GM23338 (cell line): ENCODE measurements around the gene RIN3.

ENCODE experiments used
- EZH2 ChIP-seq: fragments of 200-600 bp; sonication (generic); IDR thresholded peaks from one replicate; pipeline ENCODE4 v1.8.0; 2017; ENCODE audit warnings: antibody characterized with exemption, mild to moderate bottlenecking, low read depth; ENCODE audit not compliant: unreplicated experiment
- JUNB ChIP-seq: IDR thresholded peaks from one replicate; pipeline ENCODE4 v1.6.1; 2016; ENCODE audit warnings: antibody characterized with exemption; ENCODE audit not compliant: unreplicated experiment
- ZNF114 ChIP-seq: fragments of 250-450 bp; sonication (Bioruptor Pico); IDR thresholded peaks from 2 replicates; pipeline ENCODE4 v1.5.0; 2020; ENCODE audit warnings: mild to moderate bottlenecking, moderate library complexity
- TF ChIP-seq, protein P1 (sequence below), 2 experiments: fragments of 200-600 bp in 1 of 2; sonication (generic) in 1 of 2; conservative IDR thresholded peaks; 2 replicates each; pipeline versions ENCODE4 v1.5.1 to v1.6.1; 2016 to 2017; ENCODE audit warnings: antibody characterized with exemption in 2 of 2, low read depth in 2 of 2, mild to moderate bottlenecking in 2 of 2, moderate library complexity in 1 of 2
- TF ChIP-seq, protein P2 (sequence below): IDR thresholded peaks from one replicate; pipeline ENCODE4 v1.6.1; 2018; ENCODE audit warnings: antibody characterized with exemption; ENCODE audit not compliant: unreplicated experiment
- TF ChIP-seq, protein P3 (sequence below): IDR thresholded peaks from 2 replicates; pipeline ENCODE4 v1.6.1; 2016; ENCODE audit warnings: antibody characterized with exemption

DNA sequence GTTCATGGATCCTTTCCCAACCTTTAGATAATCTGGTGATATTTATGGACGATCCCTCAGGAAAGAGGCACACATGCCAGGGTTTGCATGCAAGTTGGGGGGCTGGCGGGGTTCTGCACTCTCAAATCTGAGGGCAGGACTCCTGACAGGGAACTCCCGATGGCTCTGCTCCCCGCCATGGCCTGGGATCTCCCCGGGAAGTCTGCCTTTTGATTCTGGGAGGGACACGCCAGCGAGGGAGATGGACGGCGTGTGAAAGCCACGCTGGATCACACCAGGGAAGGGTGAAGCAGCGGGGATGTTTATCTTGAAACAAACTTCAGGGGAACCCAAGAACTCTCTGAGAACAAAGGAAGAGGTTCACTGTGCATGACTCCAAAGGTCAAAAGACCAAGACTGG lies 191.2 kb downstream of the RIN3 start:
- TF ChIP-seq, protein P1, sequence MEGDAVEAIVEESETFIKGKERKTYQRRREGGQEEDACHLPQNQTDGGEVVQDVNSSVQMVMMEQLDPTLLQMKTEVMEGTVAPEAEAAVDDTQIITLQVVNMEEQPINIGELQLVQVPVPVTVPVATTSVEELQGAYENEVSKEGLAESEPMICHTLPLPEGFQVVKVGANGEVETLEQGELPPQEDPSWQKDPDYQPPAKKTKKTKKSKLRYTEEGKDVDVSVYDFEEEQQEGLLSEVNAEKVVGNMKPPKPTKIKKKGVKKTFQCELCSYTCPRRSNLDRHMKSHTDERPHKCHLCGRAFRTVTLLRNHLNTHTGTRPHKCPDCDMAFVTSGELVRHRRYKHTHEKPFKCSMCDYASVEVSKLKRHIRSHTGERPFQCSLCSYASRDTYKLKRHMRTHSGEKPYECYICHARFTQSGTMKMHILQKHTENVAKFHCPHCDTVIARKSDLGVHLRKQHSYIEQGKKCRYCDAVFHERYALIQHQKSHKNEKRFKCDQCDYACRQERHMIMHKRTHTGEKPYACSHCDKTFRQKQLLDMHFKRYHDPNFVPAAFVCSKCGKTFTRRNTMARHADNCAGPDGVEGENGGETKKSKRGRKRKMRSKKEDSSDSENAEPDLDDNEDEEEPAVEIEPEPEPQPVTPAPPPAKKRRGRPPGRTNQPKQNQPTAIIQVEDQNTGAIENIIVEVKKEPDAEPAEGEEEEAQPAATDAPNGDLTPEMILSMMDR (conservative IDR thresholded peaks at IDR 0.05; ENCODE audit: low read depth in 2 of 2), result no peak
- TF ChIP-seq, protein P2, sequence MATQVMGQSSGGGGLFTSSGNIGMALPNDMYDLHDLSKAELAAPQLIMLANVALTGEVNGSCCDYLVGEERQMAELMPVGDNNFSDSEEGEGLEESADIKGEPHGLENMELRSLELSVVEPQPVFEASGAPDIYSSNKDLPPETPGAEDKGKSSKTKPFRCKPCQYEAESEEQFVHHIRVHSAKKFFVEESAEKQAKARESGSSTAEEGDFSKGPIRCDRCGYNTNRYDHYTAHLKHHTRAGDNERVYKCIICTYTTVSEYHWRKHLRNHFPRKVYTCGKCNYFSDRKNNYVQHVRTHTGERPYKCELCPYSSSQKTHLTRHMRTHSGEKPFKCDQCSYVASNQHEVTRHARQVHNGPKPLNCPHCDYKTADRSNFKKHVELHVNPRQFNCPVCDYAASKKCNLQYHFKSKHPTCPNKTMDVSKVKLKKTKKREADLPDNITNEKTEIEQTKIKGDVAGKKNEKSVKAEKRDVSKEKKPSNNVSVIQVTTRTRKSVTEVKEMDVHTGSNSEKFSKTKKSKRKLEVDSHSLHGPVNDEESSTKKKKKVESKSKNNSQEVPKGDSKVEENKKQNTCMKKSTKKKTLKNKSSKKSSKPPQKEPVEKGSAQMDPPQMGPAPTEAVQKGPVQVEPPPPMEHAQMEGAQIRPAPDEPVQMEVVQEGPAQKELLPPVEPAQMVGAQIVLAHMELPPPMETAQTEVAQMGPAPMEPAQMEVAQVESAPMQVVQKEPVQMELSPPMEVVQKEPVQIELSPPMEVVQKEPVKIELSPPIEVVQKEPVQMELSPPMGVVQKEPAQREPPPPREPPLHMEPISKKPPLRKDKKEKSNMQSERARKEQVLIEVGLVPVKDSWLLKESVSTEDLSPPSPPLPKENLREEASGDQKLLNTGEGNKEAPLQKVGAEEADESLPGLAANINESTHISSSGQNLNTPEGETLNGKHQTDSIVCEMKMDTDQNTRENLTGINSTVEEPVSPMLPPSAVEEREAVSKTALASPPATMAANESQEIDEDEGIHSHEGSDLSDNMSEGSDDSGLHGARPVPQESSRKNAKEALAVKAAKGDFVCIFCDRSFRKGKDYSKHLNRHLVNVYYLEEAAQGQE, result no peak
- no peak for TF ChIP-seq EZH2
- TF ChIP-seq JUNB, result no peak
- TF ChIP-seq, protein P3, sequence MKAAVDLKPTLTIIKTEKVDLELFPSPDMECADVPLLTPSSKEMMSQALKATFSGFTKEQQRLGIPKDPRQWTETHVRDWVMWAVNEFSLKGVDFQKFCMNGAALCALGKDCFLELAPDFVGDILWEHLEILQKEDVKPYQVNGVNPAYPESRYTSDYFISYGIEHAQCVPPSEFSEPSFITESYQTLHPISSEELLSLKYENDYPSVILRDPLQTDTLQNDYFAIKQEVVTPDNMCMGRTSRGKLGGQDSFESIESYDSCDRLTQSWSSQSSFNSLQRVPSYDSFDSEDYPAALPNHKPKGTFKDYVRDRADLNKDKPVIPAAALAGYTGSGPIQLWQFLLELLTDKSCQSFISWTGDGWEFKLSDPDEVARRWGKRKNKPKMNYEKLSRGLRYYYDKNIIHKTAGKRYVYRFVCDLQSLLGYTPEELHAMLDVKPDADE, result no peak
- no peak for TF ChIP-seq ZNF114 (CRISPR knock-in tag)
